Activated CD4-positive, CD25-positive, alpha-beta regulatory T cell treated with anti-CD3 and anti-CD28 coated beads, Interleukin-2, amount 50 U/mL, for 16 hours (primary cell): Measurements from ENCODE around the gene SPAST.
"Not testable (repeated sequence)": the region's sequence is repeated elsewhere in the genome, so short reads cannot be mapped to it uniquely, and the experiment has no call there.

ENCODE experiments used
- DNase-seq: peaks from one replicate; pipeline ENCODE4 v3.0.0-alpha.2; 2020; ENCODE audit warnings: low read depth, low spot score

The SPAST gene

GRCh38 chr2:32063310-32064020, at the start of gene SPAST:
SPAST (plus strand) TSS chr2:32063556; CDS start chr2:32063832, 276 bp downstream.
- peak; percentile 89 for DNase-seq

- DNase-seq: not testable (repeated sequence)
These were observed 44.4 kb upstream of the SPAST start for GRCh38 chr2:32018789-32019482.

GRCh38 chr2:32034198-32034887, 29.0 kb upstream of the SPAST start:
- DNase-seq: not testable (repeated sequence)

GRCh38 chr2:32039447-32040219, 23.7 kb upstream of the SPAST start, which contains the start of gene DPY30:
DPY30 (minus strand) TSS chr2:32039805; CDS start chr2:32039456, 349 bp downstream.
- DNase-seq: peak; percentile 81

GRCh38 chr2:32043561-32043960, 19.8 kb upstream of the SPAST start:
- DNase-seq: no peak

GRCh38 chr2:32051836-32052439, 11.4 kb upstream of the SPAST start:
- DNase-seq: no peak

- not testable (repeated sequence) for DNase-seq
These were observed 8.8 kb upstream of the SPAST start for GRCh38 chr2:32054583-32054982.

- no peak for DNase-seq
These were observed 5.2 kb upstream of the SPAST start for GRCh38 chr2:32058130-32058529.

- no peak for DNase-seq
These were observed 3.1 kb upstream of the SPAST start for GRCh38 chr2:32060266-32060665.

- no peak for DNase-seq
These were observed 1.9 kb upstream of the SPAST start for GRCh38 chr2:32061430-32061829.

GRCh38 chr2:32061973-32062861, 1.1 kb upstream of the SPAST start:
- DNase-seq: no peak

GRCh38 chr2:32064021-32064601, 755 bp downstream of the SPAST start:
- no peak for DNase-seq

GRCh38 chr2:32064713-32065112, 1.4 kb downstream of the SPAST start:
- DNase-seq: no peak

GRCh38 chr2:32067549-32067948, 4.2 kb downstream of the SPAST start:
- DNase-seq: no peak

GRCh38 chr2:32074134-32074506, 10.8 kb downstream of the SPAST start:
- DNase-seq: no peak

GRCh38 chr2:32095671-32096070, 32.3 kb downstream of the SPAST start:
- no peak for DNase-seq

- no peak for DNase-seq
These were observed 44.8 kb downstream of the SPAST start for GRCh38 chr2:32108111-32108510.

- DNase-seq: no peak
These were observed 54.7 kb downstream of the SPAST start for GRCh38 chr2:32118055-32118454.

GRCh38 chr2:32119161-32119560, 55.8 kb downstream of the SPAST start:
- DNase-seq: no peak

- no peak for DNase-seq
These were observed 61.3 kb downstream of the SPAST start for GRCh38 chr2:32124660-32125059.
